HG02943 (cell line): ENCODE measurements around the gene SLC13A1.
"Not testable (repeated sequence)": the region's sequence is repeated elsewhere in the genome, so short reads cannot be mapped to it uniquely, and the experiment has no call there.

Experiments
- ATAC-seq: cut with Tn5 transposase; IDR thresholded peaks from one replicate; pipeline ENCODE4 v1.9.1; 2021; ENCODE audit warnings: mild to moderate bottlenecking, low read depth, moderate library complexity; ENCODE audit not compliant: unreplicated experiment

The SLC13A1 gene

GRCh38 chr7:123131961-123132360 lies 67.8 kb downstream of the SLC13A1 start:
- ATAC-seq, result no peak

GRCh38 chr7:123131556-123131955 lies 68.2 kb downstream of the SLC13A1 start:
- no peak for ATAC-seq

DNA sequence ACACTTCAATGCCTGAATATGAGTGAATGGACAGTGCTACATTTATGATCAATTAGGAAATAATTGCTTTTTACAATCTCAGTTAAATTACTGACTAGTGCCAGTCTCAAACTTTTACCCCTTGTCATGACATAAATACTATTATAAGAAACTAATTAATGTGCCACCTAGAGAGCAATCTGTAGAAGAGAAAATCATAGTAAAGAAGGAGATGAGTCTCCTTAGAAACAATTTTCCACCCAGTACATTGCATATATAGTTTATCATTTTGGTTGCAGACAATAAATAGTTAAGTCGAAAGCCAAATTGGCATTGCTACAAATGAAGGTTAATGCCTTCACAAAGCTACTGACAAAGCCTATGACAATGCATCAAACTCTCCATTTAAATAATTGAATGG lies 68.6 kb downstream of the SLC13A1 start:
- no peak for ATAC-seq

DNA sequence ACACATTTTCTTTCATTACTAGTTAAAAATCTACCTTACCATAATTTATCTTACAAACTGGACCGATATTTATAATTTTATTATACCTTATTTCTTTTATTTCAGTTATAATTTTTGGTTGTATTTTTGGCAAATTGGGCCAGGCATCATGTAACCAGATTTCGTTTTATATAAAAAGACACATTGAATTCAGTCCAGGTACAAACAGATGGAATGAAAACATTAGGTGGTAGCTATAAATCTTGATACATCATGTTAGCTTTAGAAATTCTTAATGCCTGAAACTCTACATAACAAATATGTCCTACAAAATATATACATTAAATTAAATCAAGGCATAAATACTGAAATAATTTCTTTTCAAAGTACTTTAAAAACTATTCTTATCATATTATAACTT lies 73.1 kb downstream of the SLC13A1 start:
- no peak for ATAC-seq

- no peak for ATAC-seq
Observed at GRCh38 chr7:123126171-123126570, 73.6 kb downstream of the SLC13A1 start.

- no peak for ATAC-seq
Observed at GRCh38 chr7:123125231-123125630, 74.5 kb downstream of the SLC13A1 start.

- ATAC-seq, result no peak
Observed at GRCh38 chr7:123122916-123123315, 76.9 kb downstream of the SLC13A1 start.

DNA sequence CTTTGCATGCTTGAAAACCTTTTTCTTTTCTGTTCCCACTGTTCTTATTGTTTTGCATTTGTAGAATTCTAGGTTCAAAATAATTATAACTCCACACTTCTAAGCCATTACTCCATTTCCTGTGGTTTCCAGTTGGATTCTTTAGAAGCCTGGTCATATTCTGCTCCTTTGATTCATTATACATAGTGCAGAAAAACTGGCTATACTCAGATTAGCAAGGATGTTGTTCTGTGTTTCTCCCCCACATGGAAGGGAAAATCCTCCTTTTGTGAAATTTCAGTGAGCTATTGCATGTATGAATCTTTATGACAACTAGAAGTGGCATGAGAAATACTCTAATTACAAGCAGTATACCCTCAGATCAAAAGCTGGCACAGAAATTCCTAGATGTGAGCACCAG lies 79.5 kb downstream of the SLC13A1 start:
- ATAC-seq, result no peak

DNA sequence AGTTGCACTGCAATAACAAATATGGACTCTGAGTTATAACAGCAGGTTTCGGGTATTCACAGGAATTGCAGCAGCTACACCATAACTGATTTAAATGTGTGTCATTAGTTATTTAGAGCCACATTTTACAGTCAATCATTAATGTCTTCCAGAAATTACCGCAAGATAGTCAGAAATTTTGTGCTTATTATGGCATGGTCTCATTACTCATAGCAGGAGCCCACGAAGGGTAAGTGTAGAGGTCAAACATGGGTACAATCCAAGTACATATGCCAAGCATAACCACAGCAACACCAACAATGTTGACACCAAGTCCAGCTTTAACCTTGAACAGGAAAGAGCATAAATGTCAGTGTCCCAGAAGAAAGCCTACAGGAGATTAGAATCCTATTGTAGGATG lies 84.4 kb downstream of the SLC13A1 start:
- no peak for ATAC-seq

GRCh38 chr7:123114288-123114687 lies 85.5 kb downstream of the SLC13A1 start:
- no peak for ATAC-seq

GRCh38 chr7:123112833-123113232 lies 86.9 kb downstream of the SLC13A1 start:
- ATAC-seq, result no peak

GRCh38 chr7:123099712-123100111 lies 100.1 kb downstream of the SLC13A1 start:
- ATAC-seq, result no peak

GRCh38 chr7:123096976-123097375 lies 102.8 kb downstream of the SLC13A1 start:
- no peak for ATAC-seq

DNA sequence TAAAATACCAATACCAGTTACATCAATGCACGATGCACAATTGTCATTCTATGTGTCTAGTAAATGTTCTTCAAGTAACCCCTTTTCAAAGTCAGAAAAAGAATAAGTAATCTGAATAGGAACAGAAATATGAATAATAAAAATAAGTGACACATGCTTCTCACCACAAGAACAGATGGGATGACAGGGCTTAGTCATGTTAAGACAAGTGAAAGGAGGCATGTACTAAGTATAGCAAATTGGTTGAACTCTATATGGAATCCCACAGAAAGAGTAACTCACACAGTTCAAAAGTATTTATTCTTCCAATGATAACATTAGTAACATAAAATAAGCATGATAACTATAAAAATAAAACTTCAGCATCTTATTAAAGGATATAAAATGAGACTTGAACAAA lies 103.3 kb downstream of the SLC13A1 start:
- no peak for ATAC-seq

DNA sequence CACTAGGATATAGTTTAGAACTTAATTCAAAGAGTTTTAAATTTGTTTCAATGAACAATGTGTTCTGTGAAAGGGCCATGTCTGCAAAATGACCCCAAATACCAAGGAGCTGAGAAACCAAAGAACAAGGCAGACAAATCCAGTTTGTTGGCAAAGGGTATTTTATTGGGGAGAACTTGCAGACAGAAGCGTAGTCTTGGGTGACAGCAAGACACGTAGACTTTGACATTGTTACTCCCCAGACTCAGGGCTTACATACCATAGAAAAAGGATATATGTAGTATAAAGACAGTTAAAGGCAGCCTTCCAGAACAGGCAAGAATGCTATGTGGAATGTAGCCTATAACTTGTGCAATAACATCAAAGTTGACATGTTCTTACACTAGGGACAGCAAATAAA lies 109.3 kb downstream of the SLC13A1 start:
- ATAC-seq, result no peak

DNA sequence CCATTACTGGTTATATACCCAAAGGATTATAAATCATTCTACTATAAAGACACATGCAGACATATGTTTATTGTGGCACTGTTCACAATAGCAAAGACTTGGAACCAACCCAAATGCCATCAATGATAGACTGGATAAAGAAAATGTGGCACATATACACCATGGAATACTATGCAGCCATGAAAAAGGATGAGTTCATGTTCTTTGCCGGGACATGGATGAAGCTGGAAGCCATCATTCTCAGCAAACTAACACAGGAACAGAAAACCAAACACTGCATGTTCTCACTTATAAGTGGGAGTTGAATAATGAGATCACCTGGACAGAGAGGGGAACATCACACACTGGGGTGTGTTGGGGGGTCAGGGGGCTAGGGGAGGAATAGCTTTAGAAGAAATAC lies 112.9 kb downstream of the SLC13A1 start:
- not testable (repeated sequence) for ATAC-seq

- ATAC-seq, result not testable (repeated sequence)
Observed at GRCh38 chr7:123084861-123085260, 114.9 kb downstream of the SLC13A1 start.

GRCh38 chr7:123079021-123079420 lies 120.7 kb downstream of the SLC13A1 start:
- ATAC-seq, result no peak

- no peak for ATAC-seq
Observed at GRCh38 chr7:123075838-123076467, 123.8 kb downstream of the SLC13A1 start.

- no peak for ATAC-seq
Observed at GRCh38 chr7:123070702-123071286, 129.0 kb downstream of the SLC13A1 start.

DNA sequence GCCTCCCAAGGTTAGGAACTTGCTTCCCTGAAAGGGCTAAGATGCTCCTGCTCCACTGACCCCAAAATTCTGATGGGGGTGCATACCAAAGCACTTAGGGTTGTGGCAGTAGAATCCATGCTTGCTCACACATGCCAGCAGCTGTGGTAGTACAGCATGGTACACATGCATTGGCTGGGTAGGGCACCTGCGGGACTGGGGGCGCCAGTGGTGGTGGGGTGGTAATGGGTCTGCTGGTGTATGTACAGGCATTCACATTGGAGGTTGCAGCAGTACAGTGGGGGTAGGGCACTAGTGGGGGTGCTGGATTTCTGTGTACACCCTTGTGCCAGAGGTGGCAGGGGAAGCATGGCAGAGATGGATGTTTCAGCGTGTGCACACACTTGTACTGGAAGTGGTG lies 132.0 kb downstream of the SLC13A1 start:
- ATAC-seq, result no peak
